ENCODE measurements around the gene FBLL1. TPM values are rescaled to one million over a fixed set of nuclear protein-coding genes. Genes with fewer than 3 reads are reported as not detected.

FBLL1 gene
- total RNA-seq, 1 donor from 2014 or later = not detected

DNA sequence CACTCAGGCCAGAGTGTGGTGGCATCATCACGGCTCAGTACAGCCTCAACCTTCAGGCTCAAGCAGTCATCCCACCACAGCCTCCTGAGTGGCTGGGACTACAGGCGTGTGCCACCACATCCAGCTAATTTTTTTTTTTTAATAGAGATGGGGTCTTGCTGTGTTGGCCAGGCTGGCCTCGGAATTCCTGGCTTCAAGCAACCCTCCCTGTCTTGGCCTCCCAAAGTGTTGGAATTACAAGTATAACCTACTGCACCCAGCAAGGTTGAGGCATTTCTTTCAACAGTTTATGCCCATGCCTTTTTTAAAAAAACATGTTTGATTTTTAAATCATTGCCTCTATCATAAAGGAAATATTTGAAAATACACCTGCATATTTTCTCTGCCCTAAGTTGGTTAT lies 40.0 kb upstream of the FBLL1 start:
- ATAC-seq (no peak), DNase-seq (no peak)
- Histone ChIP-seq H3K9me3 (no peaks in the 10 kb centered on the region), H3K36me3 (peaks cover 61% of the 10 kb centered on the region), H3K4me3 (no peak overlapping the region), H3K27me3 (no peaks in the 10 kb centered on the region), H3K27ac (no peak overlapping the region), H3K4me1 (peaks cover 13% of the 10 kb centered on the region)
- TF ChIP-seq, protein P1, sequence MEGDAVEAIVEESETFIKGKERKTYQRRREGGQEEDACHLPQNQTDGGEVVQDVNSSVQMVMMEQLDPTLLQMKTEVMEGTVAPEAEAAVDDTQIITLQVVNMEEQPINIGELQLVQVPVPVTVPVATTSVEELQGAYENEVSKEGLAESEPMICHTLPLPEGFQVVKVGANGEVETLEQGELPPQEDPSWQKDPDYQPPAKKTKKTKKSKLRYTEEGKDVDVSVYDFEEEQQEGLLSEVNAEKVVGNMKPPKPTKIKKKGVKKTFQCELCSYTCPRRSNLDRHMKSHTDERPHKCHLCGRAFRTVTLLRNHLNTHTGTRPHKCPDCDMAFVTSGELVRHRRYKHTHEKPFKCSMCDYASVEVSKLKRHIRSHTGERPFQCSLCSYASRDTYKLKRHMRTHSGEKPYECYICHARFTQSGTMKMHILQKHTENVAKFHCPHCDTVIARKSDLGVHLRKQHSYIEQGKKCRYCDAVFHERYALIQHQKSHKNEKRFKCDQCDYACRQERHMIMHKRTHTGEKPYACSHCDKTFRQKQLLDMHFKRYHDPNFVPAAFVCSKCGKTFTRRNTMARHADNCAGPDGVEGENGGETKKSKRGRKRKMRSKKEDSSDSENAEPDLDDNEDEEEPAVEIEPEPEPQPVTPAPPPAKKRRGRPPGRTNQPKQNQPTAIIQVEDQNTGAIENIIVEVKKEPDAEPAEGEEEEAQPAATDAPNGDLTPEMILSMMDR (IDR thresholded peaks at IDR 0.05) = no peak
- intact Hi-C loops (cut with DNase I) = no loop called here

DNA sequence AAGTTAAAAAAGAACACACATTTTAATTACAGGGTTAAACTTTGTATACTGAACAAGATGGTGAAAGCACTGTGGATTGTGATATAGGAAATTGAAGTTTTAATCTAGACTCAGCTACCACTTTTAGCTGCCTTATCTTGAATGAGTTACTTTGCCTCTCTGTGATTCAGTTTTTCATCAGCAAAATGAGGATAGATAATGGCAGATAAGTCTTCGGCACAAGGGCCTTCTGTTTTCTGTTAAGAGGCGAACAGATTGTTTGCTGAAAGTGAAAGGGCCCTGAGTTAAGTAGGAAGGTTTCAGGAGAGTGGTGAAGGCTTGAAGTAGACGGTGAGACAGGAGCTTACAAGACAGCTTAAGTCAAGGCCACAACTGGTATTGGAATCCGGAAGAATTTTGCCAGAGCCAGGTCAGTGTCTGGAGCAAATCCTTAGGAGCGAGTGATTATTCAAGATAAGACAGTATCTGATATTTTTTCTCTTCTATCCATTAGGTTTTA lies 35.0 kb upstream of the FBLL1 start:
- ATAC-seq = no peak

DNA sequence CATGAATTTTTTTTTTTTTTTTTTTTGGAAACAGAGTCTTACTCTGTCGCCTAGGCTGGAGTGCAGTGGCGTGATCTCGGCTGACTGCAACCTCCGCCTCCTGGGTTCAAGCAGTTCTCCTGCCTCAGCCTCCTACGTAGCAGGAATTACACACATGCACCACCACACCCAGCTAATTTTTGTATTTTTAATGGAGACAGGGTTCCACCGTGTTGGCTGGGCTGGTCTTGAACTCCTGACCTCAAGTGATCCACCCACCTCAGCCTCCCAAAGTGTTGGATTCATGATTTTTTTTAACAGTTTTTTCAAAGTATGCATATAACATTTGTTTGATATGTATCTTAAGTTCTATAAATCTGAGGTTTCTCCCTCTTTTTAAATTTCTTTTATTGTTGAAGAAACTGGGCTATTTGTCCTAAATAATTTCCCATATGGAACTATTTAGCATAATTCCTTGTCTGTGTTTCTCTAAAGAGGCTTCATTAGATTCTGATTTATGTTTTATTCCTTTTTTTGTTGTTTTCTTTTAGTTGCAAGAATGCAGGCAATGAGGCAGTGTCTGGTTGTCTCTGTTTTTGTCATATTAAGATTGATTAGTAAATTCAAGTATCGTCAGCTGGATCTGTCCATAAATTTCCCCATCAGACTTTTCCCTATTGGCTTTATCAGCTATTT lies 26.4 kb upstream of the FBLL1 start:
- no peak overlapping the region for H3K27ac ChIP-seq
- peaks cover 99% of the 10 kb centered on the region for H3K36me3 ChIP-seq
- no peaks in the 10 kb centered on the region for H3K4me1 ChIP-seq
- H3K4me3 ChIP-seq = no peak overlapping the region
- no peaks in the 10 kb centered on the region for H3K9me3 ChIP-seq
- H3K27me3 ChIP-seq = no peaks in the 10 kb centered on the region
- intact Hi-C loops (cut with DNase I) = no loop called here
- DNase-seq = no peak
- ATAC-seq = no peak
- TF ChIP-seq, protein P1 (IDR thresholded peaks at IDR 0.05) = no peak

More for the DNA sequence above, 35.0 kb upstream of the FBLL1 start:
- no peak overlapping the region for H3K4me3 ChIP-seq
- TF ChIP-seq, protein P1 (IDR thresholded peaks at IDR 0.05) = no peak
- intact Hi-C loops (cut with DNase I) = no loop called here
- peaks cover 99% of the 10 kb centered on the region for H3K36me3 ChIP-seq
- H3K27ac ChIP-seq = no peak overlapping the region
- no peaks in the 10 kb centered on the region for H3K9me3 ChIP-seq
- H3K4me1 ChIP-seq = no peaks in the 10 kb centered on the region
- no peak for DNase-seq
- no peaks in the 10 kb centered on the region for H3K27me3 ChIP-seq

DNA sequence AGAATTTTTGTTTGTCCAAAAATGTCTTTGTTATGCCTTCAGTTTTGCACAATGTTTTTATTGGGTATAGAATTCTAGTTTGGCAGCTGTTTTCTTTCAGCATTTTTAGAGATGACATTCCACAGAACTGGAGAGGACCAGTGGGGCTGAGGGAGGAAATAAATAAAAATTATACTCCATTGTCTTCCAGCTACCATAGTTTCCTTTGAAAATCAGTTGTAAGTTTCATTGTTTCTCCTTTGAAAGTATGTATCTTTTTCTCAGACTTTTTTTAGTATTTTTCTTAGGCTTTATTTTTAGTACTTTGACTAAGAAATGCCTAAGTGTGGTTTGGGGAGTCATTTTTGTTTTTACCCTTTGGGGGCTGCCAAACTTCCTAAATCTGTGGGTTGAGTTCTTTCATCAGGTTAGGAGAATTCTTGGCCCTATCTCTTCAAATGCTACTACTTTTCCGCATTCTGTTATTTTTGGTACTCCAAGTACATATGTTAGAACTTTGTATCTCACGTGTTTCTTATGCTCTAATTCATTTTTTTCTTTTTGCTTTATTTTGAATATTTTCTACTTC lies 15.2 kb upstream of the FBLL1 start:
- no peak for ATAC-seq
- DNase-seq = no peak
- Histone ChIP-seq H3K4me3 (no peak overlapping the region), H3K27ac (no peak overlapping the region), H3K27me3 (no peaks in the 10 kb centered on the region), H3K9me3 (peaks cover 8% of the 10 kb centered on the region), H3K36me3 (peaks cover 97% of the 10 kb centered on the region), H3K4me1 (no peaks in the 10 kb centered on the region)
- intact Hi-C loops (cut with DNase I) = no loop called here
- TF ChIP-seq, protein P1 (IDR thresholded peaks at IDR 0.05) = no peak

DNA sequence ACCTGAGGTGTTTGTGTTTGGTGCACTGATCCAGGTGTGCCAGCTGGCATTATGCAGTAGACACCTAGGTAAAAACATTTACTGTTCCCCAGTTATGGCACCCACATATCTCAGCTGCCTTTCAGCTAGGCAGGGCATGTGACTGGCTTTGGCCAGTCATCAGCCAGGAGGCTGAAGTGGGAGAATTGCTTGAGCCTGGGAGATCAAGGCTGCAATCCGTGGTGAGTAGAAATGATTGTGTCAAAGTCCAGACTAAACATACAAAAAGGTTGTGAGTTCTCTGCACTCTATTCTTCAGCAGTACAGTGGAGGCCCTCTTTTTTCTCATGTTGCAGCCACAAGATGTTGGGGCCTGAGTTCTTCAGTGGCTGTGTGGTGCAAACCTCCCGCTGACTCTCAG lies 3.2 kb upstream of the FBLL1 start:
- intact Hi-C loops (cut with DNase I) = no loop called here
- no peak overlapping the region for H3K4me3 ChIP-seq
- DNase-seq (no peak), ATAC-seq (no peak)
- no peak overlapping the region for H3K27ac ChIP-seq
- H3K4me1 ChIP-seq = no peaks in the 10 kb centered on the region
- no peaks in the 10 kb centered on the region for H3K36me3 ChIP-seq
- H3K9me3 ChIP-seq = no peaks in the 10 kb centered on the region
- TF ChIP-seq, protein P1 (IDR thresholded peaks at IDR 0.05) = no peak
- peaks cover 21% of the 10 kb centered on the region for H3K27me3 ChIP-seq

Measured in upper lobe of right lung (tissue), 1 donor.